Liver (tissue), 9 donors: ENCODE data around the gene PCNX2. TPM values are rescaled to one million over a fixed set of nuclear protein-coding genes. Genes with fewer than 3 reads are reported as not detected.

Experiments
- DNase-seq: peaks from one replicate; pipeline ENCODE4 v3.0.0-alpha.2; 2017; ENCODE audit warnings: low spot score
- H3K27ac ChIP-seq, 2 donors: one replicate each; pipeline ENCODE4 v1.7.0; 2013; ENCODE audit warnings: inconsistent platforms in 2 of 2, low read length in 2 of 2, control low read depth in 1 of 2, low read depth in 1 of 2, mild to moderate bottlenecking in 1 of 2
- H3K27me3 ChIP-seq, 4 donors: one replicate each; pipeline versions ENCODE4 v1.6.1 to v1.7.0; 2013; ENCODE audit warnings: low read length in 3 of 4, inconsistent platforms in 1 of 4, mild to moderate bottlenecking in 1 of 4, moderate library complexity in 1 of 4; ENCODE audit not compliant: control insufficient read depth in 4 of 4, insufficient read depth in 4 of 4
- H3K36me3 ChIP-seq, 4 donors: one replicate each; pipeline versions ENCODE4 v1.6.1 to v1.7.0; 2013; ENCODE audit warnings: low read length in 3 of 4, mild to moderate bottlenecking in 3 of 4, low read depth in 1 of 4, moderate library complexity in 1 of 4; ENCODE audit not compliant: control insufficient read depth in 4 of 4, insufficient read depth in 3 of 4
- H3K4me1 ChIP-seq, 4 donors: one replicate each; pipeline versions ENCODE4 v1.6.1 to v1.7.0; 2013; ENCODE audit warnings: low read length in 3 of 4, mild to moderate bottlenecking in 3 of 4, moderate library complexity in 1 of 4; ENCODE audit not compliant: control insufficient read depth in 4 of 4, insufficient read depth in 4 of 4
- H3K4me3 ChIP-seq, 3 donors: one replicate each; pipeline versions ENCODE4 v1.6.1 to v1.7.0; 2013; ENCODE audit warnings: low read length in 3 of 3, control low read depth in 1 of 3, low read depth in 1 of 3, mild to moderate bottlenecking in 1 of 3
- H3K9ac ChIP-seq, 2 donors: one replicate each; pipeline ENCODE4 v1.7.0; 2013; ENCODE audit warnings: low read length in 2 of 2, mild to moderate bottlenecking in 2 of 2, moderate library complexity in 2 of 2, control low read depth in 1 of 2, low read depth in 1 of 2
- H3K9me3 ChIP-seq, 4 donors: one replicate each; pipeline versions ENCODE4 v1.6.1 to v1.7.0; 2013; ENCODE audit warnings: low read length in 3 of 4; ENCODE audit not compliant: control insufficient read depth in 4 of 4
- ATF3 ChIP-seq: IDR thresholded peaks from 2 replicates; pipeline ENCODE4 v1.6.1; 2016; ENCODE audit warnings: antibody characterized with exemption
- CTCF ChIP-seq: fragments of 150-350 bp; IDR thresholded peaks from 2 replicates; pipeline ENCODE4 v1.5.1; 2017; ENCODE audit warnings: improper control_type of control experiment, low read depth, low read length; ENCODE audit not compliant: missing input control
- EGR1 ChIP-seq, 2 donors: IDR thresholded peaks; 2 replicates each; pipeline ENCODE4 v1.6.1; 2016 to 2018; ENCODE audit warnings: antibody characterized with exemption in 2 of 2, low read depth in 2 of 2
- FOXA1 ChIP-seq: IDR thresholded peaks from 2 replicates; pipeline ENCODE4 v1.6.1; 2016; ENCODE audit warnings: antibody characterized with exemption
- FOXA2 ChIP-seq: IDR thresholded peaks from 2 replicates; pipeline ENCODE4 v1.6.1; 2016; ENCODE audit warnings: antibody characterized with exemption
- GABPA ChIP-seq, 2 donors: IDR thresholded peaks in 1 of 2; conservative IDR thresholded peaks in 1 of 2; 2 replicates each; pipeline ENCODE4 v1.6.1; 2016; ENCODE audit warnings: antibody characterized with exemption in 2 of 2, mild to moderate bottlenecking in 1 of 2, moderate library complexity in 1 of 2
- HNF4A ChIP-seq, 2 donors: conservative IDR thresholded peaks; 2 replicates each; pipeline ENCODE4 v1.6.1; 2016; ENCODE audit warnings: antibody characterized with exemption in 2 of 2, mild to moderate bottlenecking in 2 of 2
- HNF4G ChIP-seq: IDR thresholded peaks from 2 replicates; pipeline ENCODE4 v1.6.1; 2016; ENCODE audit warnings: antibody characterized with exemption
- JUND ChIP-seq, 2 donors: IDR thresholded peaks; 2 replicates each; pipeline ENCODE4 v1.6.1; 2016; ENCODE audit warnings: antibody characterized with exemption in 2 of 2
- MAX ChIP-seq: IDR thresholded peaks from 2 replicates; pipeline ENCODE4 v1.6.1; 2016; ENCODE audit warnings: antibody characterized with exemption
- RAD21 ChIP-seq, 2 donors: IDR thresholded peaks; 2 replicates each; pipeline ENCODE4 v1.6.1; 2016; ENCODE audit warnings: antibody characterized with exemption in 2 of 2, mild to moderate bottlenecking in 2 of 2
- REST ChIP-seq: IDR thresholded peaks from 2 replicates; pipeline ENCODE4 v1.6.1; 2016; ENCODE audit warnings: antibody characterized with exemption, mild to moderate bottlenecking
- RXRA ChIP-seq, 2 donors: IDR thresholded peaks; 2 replicates each; pipeline ENCODE4 v1.6.1; 2017 to 2018; ENCODE audit warnings: antibody characterized with exemption in 2 of 2, mild to moderate bottlenecking in 1 of 2
- SP1 ChIP-seq: IDR thresholded peaks from 2 replicates; pipeline ENCODE4 v1.6.1; 2018; ENCODE audit warnings: antibody characterized with exemption, mild to moderate bottlenecking
- TAF1 ChIP-seq: conservative IDR thresholded peaks from 2 replicates; pipeline ENCODE4 v1.6.1; 2016; ENCODE audit warnings: antibody characterized with exemption, mild to moderate bottlenecking
- YY1 ChIP-seq: IDR thresholded peaks from 2 replicates; pipeline ENCODE4 v1.6.1; 2016; ENCODE audit warnings: antibody characterized with exemption, mild to moderate bottlenecking
- ZBTB33 ChIP-seq: IDR thresholded peaks from 2 replicates; pipeline ENCODE4 v1.6.1; 2016; ENCODE audit warnings: antibody characterized with exemption
- WGBS: extraction: QIAGEN DNeasy Blood & Tissue Kit; methylation state at CpG from one replicate; pipeline ENCODE4 v1.1.7; 2013; 5-methylcytosine and 5-hydroxymethylcytosine counted together
- polyA plus RNA-seq, 2 donors: library from polyadenylated mRNA; stranded (reverse) in 1 of 2; unstranded in 1 of 2; fragments of 200-250 nt in 1 of 2; fragments of >200 nt in 1 of 2; fragmentation: Nextera tagmentation in 1 of 2; extraction: Ambion mirVana in 1 of 2; gene quantifications; one replicate each; pipeline versions ENCODE4 v1.2.1 to v1.2.3, GENCODE V29; 2013 to 2015
- total RNA-seq, 2 donors: library from RNA; depleted of rRNA; stranded (reverse); fragments of >200 nt; gene quantifications; one replicate each; pipeline ENCODE4 v1.2.3, GENCODE V29; 2014
- donor health status: healthy.
- donor health status: healthy.
- donor health status: healthy.
- donor health status: healthy.
- donor health status: healthy.

The PCNX2 gene
- total and polyA plus RNA-seq, 4 donors: 0.20 to 3.1 (median 0.92) TPM

- H3K27ac ChIP-seq: no peak overlapping the region
- H3K36me3 ChIP-seq: no peaks in the 10 kb centered on the region
- no peaks in the 10 kb centered on the region for H3K27me3 ChIP-seq
- no peaks in the 10 kb centered on the region for H3K4me1 ChIP-seq
- no peak overlapping the region for H3K4me3 ChIP-seq
- TF ChIP-seq ATF3 (no peak), JUND (IDR thresholded peaks at IDR 0.05) (no peak), HNF4G (no peak), CTCF (no peak), ZBTB33 (no peak), RXRA (IDR thresholded peaks at IDR 0.05) (no peak), TAF1 (no peak), EGR1 (IDR thresholded peaks at IDR 0.05; ENCODE audit: low read depth in 2 of 2) (no peak), SP1 (no peak), RAD21 (IDR thresholded peaks at IDR 0.05) (no peak), FOXA2 (no peak), GABPA (IDR thresholded peaks at IDR 0.05 in 1 of 2, conservative IDR thresholded peaks at IDR 0.05 in 1 of 2) (no peak), MAX (no peak), FOXA1 (no peak), HNF4A (conservative IDR thresholded peaks at IDR 0.05) (no peak), REST (no peak), YY1 (no peak)
- H3K9me3 ChIP-seq: no peaks in the 10 kb centered on the region
- H3K9ac ChIP-seq: no peak overlapping the region
- 71% methylated on average over 1 of the region's 1 CpG for WGBS
- no peak for DNase-seq
Measured at GRCh38 chr1:233315718-233316301, 20.3 kb upstream of the PCNX2 start.
